ENCODE results near the gene BMP2K.
"Not testable (repeated sequence)": the region's sequence is repeated elsewhere in the genome, so short reads cannot be mapped to it uniquely, and the experiment has no call there.

- TF ChIP-seq, protein P1, sequence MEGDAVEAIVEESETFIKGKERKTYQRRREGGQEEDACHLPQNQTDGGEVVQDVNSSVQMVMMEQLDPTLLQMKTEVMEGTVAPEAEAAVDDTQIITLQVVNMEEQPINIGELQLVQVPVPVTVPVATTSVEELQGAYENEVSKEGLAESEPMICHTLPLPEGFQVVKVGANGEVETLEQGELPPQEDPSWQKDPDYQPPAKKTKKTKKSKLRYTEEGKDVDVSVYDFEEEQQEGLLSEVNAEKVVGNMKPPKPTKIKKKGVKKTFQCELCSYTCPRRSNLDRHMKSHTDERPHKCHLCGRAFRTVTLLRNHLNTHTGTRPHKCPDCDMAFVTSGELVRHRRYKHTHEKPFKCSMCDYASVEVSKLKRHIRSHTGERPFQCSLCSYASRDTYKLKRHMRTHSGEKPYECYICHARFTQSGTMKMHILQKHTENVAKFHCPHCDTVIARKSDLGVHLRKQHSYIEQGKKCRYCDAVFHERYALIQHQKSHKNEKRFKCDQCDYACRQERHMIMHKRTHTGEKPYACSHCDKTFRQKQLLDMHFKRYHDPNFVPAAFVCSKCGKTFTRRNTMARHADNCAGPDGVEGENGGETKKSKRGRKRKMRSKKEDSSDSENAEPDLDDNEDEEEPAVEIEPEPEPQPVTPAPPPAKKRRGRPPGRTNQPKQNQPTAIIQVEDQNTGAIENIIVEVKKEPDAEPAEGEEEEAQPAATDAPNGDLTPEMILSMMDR (IDR thresholded peaks at IDR 0.05; ENCODE audit: low read depth, low read length, missing input control), result not testable (repeated sequence)
- not testable (repeated sequence) for TF ChIP-seq YY1 (IDR thresholded peaks at IDR 0.05); GABPA (IDR thresholded peaks at IDR 0.05 in 1 of 2, conservative IDR thresholded peaks at IDR 0.05 in 1 of 2); ATF3 (IDR thresholded peaks at IDR 0.05); RAD21 (IDR thresholded peaks at IDR 0.05); ZBTB33 (IDR thresholded peaks at IDR 0.05); TAF1 (conservative IDR thresholded peaks at IDR 0.05); NR2F2 (IDR thresholded peaks at IDR 0.05); HNF4G (IDR thresholded peaks at IDR 0.05)
- TF ChIP-seq, protein P2, sequence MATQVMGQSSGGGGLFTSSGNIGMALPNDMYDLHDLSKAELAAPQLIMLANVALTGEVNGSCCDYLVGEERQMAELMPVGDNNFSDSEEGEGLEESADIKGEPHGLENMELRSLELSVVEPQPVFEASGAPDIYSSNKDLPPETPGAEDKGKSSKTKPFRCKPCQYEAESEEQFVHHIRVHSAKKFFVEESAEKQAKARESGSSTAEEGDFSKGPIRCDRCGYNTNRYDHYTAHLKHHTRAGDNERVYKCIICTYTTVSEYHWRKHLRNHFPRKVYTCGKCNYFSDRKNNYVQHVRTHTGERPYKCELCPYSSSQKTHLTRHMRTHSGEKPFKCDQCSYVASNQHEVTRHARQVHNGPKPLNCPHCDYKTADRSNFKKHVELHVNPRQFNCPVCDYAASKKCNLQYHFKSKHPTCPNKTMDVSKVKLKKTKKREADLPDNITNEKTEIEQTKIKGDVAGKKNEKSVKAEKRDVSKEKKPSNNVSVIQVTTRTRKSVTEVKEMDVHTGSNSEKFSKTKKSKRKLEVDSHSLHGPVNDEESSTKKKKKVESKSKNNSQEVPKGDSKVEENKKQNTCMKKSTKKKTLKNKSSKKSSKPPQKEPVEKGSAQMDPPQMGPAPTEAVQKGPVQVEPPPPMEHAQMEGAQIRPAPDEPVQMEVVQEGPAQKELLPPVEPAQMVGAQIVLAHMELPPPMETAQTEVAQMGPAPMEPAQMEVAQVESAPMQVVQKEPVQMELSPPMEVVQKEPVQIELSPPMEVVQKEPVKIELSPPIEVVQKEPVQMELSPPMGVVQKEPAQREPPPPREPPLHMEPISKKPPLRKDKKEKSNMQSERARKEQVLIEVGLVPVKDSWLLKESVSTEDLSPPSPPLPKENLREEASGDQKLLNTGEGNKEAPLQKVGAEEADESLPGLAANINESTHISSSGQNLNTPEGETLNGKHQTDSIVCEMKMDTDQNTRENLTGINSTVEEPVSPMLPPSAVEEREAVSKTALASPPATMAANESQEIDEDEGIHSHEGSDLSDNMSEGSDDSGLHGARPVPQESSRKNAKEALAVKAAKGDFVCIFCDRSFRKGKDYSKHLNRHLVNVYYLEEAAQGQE (IDR thresholded peaks at IDR 0.05), result not testable (repeated sequence)
- TF ChIP-seq, protein P3, sequence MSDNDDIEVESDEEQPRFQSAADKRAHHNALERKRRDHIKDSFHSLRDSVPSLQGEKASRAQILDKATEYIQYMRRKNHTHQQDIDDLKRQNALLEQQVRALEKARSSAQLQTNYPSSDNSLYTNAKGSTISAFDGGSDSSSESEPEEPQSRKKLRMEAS (IDR thresholded peaks at IDR 0.05), result not testable (repeated sequence)
Measured at GRCh38 chr4:78908974-78909373, 132.8 kb downstream of the BMP2K start.
